NAMALWA (cell line): ENCODE data around the gene ZCCHC9.
"Not testable (repeated sequence)": the region's sequence is repeated elsewhere in the genome, so short reads cannot be mapped to it uniquely, and the experiment has no call there.

Experiments used
- DNase-seq: peaks from one replicate; pipeline ENCODE4 v3.0.0-alpha.2; 2015; ENCODE audit warnings: low spot score

The ZCCHC9 gene

DNA sequence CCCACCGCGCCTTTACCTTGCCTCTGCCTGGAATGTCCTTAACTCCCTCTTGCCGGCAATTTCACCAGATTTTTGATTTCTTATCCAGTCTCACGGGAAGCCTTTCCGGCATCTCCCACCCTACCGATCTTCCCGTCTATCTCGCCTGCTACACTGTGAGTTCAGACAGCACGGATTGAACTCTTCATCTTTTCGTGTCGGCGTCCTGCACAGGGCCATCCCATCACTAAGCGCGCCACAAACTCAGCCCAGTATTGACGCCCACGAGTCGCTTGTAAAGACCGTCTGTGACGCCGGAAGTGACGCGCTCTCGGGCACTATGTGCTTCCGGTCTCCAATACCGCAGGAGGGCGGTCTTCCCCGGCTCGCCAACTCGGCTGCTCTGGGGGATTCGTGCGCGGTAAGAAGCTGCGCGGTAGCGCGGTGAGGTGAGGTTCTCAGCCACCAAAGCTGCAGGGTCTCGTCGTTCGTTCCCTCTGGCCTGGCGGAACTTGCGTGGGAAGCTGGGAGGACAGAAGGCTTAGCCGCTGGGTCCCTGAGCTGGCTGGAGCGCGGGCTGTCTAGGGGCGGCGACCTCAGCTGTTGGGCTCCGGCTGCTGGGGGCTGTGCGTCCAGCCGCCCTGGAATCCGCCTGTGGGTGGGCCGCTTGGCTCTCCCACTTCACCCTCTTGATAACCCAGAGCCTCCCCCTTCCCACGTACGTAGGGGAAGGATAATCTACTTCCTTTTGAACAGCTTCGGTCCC is at the start of gene ZCCHC9:
ZCCHC9 (plus strand) TSS at position 317 of the 745 bp plus-strand sequence. CDS start 3,171 bp downstream, outside the sequence.
- peak; percentile 97 for DNase-seq

- DNase-seq, result no peak
Observed at GRCh38 chr5:81251922-81252321, 49.5 kb upstream of the ZCCHC9 start.

DNA sequence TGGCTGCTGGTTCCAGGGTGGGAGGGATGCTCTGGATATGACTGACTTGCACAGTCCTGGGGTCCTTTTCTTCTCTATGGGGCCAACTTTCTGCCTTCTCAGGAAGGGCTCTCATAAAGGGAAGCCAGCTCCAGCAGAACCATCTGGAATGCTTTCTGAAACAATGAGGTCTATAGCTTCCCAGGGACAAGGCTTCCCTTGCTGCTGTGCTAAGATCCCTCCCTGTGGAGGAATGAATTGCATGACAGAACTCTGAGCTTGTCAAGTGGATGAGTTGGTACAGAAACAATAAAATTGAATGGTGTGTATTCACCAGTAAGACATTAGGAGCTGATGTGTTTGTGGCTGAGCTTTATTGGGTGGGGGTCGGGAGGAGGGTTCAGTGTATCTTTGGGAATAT is 48.5 kb upstream of the ZCCHC9 start:
- DNase-seq, result no peak

DNA sequence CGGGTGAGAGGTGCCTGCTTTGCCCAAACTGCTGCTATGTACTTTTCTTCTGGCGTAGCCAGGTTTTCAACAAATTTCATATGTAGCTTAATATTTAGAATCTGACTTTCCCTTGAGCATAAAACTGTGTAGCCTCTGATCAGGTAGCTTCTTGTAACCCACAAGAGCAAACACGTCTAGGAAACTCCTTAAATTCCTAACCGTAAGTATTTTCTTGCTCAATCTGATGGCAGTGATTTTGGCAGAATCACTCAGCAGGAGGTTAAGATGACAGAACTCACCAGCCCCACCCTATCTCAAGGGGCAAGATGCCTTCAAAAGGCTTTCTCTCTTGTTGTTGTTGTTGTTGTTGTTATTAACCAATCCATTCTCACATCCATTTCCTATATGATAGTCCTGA is 47.5 kb upstream of the ZCCHC9 start:
- DNase-seq, result no peak

GRCh38 chr5:81254886-81255559 is 46.4 kb upstream of the ZCCHC9 start:
- no peak for DNase-seq

DNA sequence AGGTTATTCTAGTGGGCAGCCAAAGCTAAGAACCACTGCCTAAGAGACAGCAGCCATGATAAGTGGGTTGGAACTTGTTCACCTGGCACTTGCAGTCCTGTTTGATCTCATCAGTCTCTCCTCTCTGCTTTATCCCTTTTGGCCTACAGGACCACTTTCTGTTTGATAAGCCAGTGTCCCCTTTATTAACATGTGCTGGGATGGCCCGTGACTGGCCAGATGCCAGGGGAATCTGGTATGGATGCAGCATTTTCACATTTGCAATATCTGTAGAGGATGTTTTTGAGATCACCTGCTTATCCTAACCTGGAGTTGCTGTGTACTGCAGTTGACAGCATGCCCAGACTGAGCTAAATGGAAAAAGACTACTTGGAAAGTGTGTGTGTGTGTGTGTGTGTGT is 44.6 kb upstream of the ZCCHC9 start:
- no peak for DNase-seq

- DNase-seq, result not testable (repeated sequence)
Observed at GRCh38 chr5:81262796-81263195, 38.6 kb upstream of the ZCCHC9 start.

GRCh38 chr5:81265101-81265500 is 36.3 kb upstream of the ZCCHC9 start:
- DNase-seq, result no peak

DNA sequence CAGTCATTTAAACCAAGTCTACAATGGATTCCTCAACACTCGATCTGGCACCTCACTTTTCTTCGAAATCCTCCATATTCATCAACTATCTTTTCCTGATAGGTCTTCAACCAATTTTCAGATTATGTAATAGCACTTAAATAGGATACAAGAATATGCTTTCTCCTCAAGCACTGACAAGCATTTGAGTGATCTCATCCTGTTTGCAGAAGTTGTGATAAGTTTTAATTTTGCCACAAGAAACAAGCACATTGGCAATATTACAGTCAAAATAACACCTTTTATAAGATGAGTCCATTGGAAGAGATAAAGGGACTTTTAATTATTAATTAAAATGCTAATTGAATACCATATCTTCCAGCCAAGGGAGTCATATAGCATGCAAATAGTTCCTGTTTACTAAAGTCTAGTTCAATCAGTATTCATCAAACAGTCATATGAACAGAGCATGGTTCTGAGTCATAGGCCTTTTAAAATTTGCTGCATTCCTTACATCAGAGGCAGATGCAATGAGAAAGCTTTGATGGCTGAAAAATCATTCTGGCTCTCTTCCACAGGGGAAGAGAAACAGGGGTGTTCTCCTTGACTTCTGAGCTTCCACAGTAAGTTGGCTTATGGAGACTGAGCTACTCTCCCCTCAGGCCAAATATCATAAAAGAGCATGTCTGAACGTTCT is 32.7 kb upstream of the ZCCHC9 start:
- no peak for DNase-seq

- no peak for DNase-seq
Observed at GRCh38 chr5:81269751-81270393, 31.5 kb upstream of the ZCCHC9 start.

DNA sequence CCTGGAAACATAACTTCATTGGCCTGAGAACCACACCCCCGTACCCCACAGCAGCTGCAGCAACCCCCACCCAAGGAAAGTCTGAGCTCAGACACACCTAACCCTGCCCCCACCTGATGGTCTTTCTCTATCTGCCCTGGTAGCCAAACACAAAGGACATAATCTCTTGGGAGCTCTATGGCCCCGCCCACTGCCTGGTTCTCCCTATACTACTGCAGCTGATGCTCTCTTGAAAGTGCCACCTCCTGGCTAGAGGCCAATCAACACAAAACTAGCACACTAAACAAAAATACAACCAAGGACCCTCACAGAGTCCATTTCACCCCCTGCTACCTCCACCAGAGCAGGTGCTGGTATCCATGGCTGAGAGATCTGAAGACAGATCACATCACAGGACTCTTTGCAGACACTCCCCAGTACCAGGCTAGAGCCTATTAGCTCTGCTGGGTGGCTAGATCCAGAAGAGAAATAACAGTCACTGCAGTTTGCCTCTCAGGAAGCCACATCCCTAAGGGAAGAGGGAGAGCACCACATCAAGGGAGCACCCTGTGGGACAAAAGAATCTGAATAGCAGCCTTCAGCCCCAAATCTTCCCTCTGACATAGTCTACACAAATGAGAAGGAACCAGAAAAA is 30.9 kb upstream of the ZCCHC9 start:
- DNase-seq, result peak; percentile 18

GRCh38 chr5:81283976-81284375 is 17.4 kb upstream of the ZCCHC9 start:
- no peak for DNase-seq

DNA sequence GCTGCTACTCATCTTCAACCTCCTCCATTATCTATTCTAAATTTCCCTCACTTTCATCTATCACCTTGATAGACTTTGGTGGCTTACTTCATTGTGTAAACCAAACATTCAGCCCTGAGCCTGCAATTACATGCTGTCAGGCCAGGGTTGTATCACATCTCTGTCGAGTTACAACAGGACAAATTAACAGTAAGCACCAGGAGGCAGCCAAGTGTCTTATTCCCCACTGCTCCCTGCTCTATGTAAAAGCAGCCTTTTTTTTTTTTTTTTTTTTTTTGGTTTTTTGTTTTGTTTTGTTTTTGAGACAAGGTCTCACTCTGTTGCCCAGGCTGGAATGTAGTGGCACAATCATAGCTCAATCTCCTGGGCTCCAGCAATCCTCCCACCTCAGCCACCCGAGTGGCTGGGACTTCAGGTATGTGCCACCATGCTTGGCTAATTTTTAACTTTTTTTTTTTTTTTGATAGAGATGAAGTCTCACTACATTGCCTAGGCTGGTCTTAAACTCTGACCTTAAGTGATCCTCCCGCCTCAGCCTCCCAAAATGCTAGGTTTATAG is 15.2 kb upstream of the ZCCHC9 start:
- DNase-seq, result no peak

DNA sequence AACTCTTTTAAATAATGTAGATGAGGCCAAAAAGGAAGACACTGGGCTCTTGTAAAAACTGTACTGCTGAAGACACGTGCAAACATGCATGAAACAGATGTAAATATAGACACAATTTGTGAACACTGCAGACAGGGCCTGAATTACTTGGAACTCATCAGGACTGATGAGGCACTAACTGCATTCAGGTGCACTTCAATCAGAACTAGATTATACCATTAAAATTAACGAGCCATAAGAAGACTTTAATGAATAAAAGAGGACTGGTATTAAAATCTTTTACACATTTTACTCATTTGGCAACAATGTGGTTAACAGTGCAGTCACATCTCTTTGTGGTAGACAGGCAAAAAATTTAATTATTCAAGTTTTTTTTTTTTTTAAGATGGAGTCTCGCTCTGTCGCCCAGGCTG is 13.4 kb upstream of the ZCCHC9 start:
- DNase-seq, result peak; percentile 35

GRCh38 chr5:81290146-81290545 is 11.2 kb upstream of the ZCCHC9 start:
- no peak for DNase-seq

GRCh38 chr5:81292130-81292529 is 9.3 kb upstream of the ZCCHC9 start:
- no peak for DNase-seq

- not testable (repeated sequence) for DNase-seq
Observed at GRCh38 chr5:81294021-81294420, 7.4 kb upstream of the ZCCHC9 start.

DNA sequence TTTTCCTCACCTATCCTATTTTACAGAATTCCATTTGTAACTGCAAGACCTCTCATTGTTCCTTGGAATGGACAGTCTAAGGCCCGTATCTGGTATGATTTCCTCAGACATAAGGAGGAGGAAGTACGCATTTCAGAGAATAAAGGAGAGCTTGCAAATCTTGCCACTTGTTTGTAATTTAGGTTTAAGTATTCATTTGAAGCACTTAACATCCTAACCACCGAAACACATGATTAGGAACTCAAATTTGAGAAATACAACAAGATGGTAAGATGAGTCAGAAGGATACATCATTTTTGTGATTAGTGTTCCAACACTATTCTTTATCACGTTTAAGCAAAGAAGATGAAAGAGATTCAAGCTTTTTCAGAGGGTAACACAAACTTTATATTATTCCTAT is 3.9 kb upstream of the ZCCHC9 start:
- no peak for DNase-seq

DNA sequence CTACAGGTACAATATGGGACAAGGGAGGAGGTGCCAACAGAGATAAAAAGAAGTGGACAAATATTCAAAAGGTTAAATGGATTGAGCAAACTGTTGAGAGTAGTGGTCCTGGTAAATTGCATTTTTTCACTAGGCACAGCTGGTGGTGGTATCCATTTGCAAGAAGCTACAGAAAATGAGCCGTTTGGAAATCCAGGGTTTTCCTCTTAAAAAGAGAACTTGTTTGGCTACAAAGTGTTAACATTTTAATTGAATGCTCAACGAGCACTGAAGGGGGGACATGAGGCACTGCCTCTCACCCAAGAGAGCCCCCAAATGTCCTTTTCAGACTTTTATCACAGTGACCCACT is 491 bp upstream of the ZCCHC9 start:
- no peak for DNase-seq

GRCh38 chr5:81302596-81302995 is 1.2 kb downstream of the ZCCHC9 start:
- DNase-seq, result no peak

GRCh38 chr5:81303563-81303962 is 2.2 kb downstream of the ZCCHC9 start:
- DNase-seq, result no peak

- DNase-seq, result no peak
Observed at GRCh38 chr5:81305785-81306184, 4.4 kb downstream of the ZCCHC9 start.
